Gastrocnemius medialis (tissue), 4 donors: ENCODE measurements around the gene MAP3K4. TPM values are rescaled to one million over a fixed set of nuclear protein-coding genes. Genes with fewer than 3 reads are reported as not detected.

ENCODE experiments used
- ATAC-seq, 2 donors: fragments of 150-250 bp; one replicate each; pipeline ENCODE4 v1.9.1; 2016
- DNase-seq, 2 donors: peaks; one replicate each; pipeline ENCODE4 v3.0.0-alpha.2; 2019
- H3K27ac ChIP-seq, 4 donors: fragments of 200-600 bp; sonication (generic); 1 replicate in 1 of 4; 2 replicates in 3 of 4; pipeline ENCODE4 v1.5.1; 2016 to 2018; ENCODE audit warnings: mild to moderate bottlenecking in 2 of 4, moderate library complexity in 1 of 4
- H3K27me3 ChIP-seq, 3 donors: fragments of 200-600 bp; sonication (generic) in 2 of 3; 1 replicate in 1 of 3; 2 replicates in 2 of 3; pipeline versions ENCODE4 v1.5.1 to v1.6.0; 2016 to 2019; ENCODE audit warnings: mild to moderate bottlenecking in 1 of 3, moderate library complexity in 1 of 3
- H3K36me3 ChIP-seq, 2 donors: fragments of 200-600 bp; sonication (generic) in 1 of 2; one replicate each; pipeline ENCODE4 v1.5.1; 2017 to 2018
- H3K4me1 ChIP-seq, 2 donors: fragments of 200-600 bp; sonication (generic) in 1 of 2; one replicate each; pipeline ENCODE4 v1.5.1; 2016 to 2017; ENCODE audit warnings: mild to moderate bottlenecking in 2 of 2
- H3K4me3 ChIP-seq, 4 donors: fragments of 200-600 bp; sonication (generic) in 3 of 4; 1 replicate in 1 of 4; 2 replicates in 3 of 4; pipeline ENCODE4 v1.5.1; 2016 to 2019; ENCODE audit warnings: mild to moderate bottlenecking in 2 of 4
- H3K9me3 ChIP-seq, 3 donors: fragments of 200-600 bp; sonication (generic) in 2 of 3; 1 replicate in 1 of 3; 2 replicates in 2 of 3; pipeline ENCODE4 v1.5.1; 2016 to 2019
- POLR2A ChIP-seq, 2 donors: fragments of 450-650 bp; IDR thresholded peaks; one replicate each; pipeline ENCODE4 v1.6.1; 2017; ENCODE audit warnings: antibody characterized with exemption in 2 of 2, mild to moderate bottlenecking in 2 of 2, moderate library complexity in 2 of 2
- in situ Hi-C, 4 donors: fragments of 200-750 bp; cut with MboI; loops; one replicate each; pipeline versions ENCODE4 v1.15.0 to v1.8.0; 2017; ENCODE audit warnings: low sequenced_read_pairs in 4 of 4
- intact Hi-C: fragments of 100-400 bp; cut with DNase I; formaldehyde crosslinking; loops from one replicate; pipeline ENCODE4 v1.15.1; 2023; ENCODE audit warnings: low total_unique reads
- total RNA-seq, 4 donors: library from RNA; depleted of rRNA; stranded (reverse); fragments of >200 nt; gene quantifications; one replicate each; pipeline versions ENCODE4 v1.1.0 to v1.2.3, GENCODE V29; 2016
- TF ChIP-seq, protein P1 (sequence below), 5 experiments: fragments of 450-650 bp in 3 of 5; fragments of 200-600 bp in 2 of 5; sonication (generic) in 2 of 5; IDR thresholded peaks in 4 of 5; conservative IDR thresholded peaks in 1 of 5; 1 replicate in 4 of 5; 2 replicates in 1 of 5; pipeline ENCODE4 v1.5.1; 2016 to 2019; ENCODE audit warnings: antibody characterized with exemption in 5 of 5, mild to moderate bottlenecking in 3 of 5, moderate library complexity in 3 of 5

Gene MAP3K4
- total RNA-seq, 4 donors from 2014 or later, result 17.4 to 28.1 (median 23.6) TPM

GRCh38 chr6:160999516-160999915 is 7.9 kb downstream of the MAP3K4 start:
- in situ Hi-C loops (no loop called here), intact Hi-C loops (no loop called here)
- TF ChIP-seq POLR2A (IDR thresholded peaks at IDR 0.05), result no peak
- TF ChIP-seq, protein P1, sequence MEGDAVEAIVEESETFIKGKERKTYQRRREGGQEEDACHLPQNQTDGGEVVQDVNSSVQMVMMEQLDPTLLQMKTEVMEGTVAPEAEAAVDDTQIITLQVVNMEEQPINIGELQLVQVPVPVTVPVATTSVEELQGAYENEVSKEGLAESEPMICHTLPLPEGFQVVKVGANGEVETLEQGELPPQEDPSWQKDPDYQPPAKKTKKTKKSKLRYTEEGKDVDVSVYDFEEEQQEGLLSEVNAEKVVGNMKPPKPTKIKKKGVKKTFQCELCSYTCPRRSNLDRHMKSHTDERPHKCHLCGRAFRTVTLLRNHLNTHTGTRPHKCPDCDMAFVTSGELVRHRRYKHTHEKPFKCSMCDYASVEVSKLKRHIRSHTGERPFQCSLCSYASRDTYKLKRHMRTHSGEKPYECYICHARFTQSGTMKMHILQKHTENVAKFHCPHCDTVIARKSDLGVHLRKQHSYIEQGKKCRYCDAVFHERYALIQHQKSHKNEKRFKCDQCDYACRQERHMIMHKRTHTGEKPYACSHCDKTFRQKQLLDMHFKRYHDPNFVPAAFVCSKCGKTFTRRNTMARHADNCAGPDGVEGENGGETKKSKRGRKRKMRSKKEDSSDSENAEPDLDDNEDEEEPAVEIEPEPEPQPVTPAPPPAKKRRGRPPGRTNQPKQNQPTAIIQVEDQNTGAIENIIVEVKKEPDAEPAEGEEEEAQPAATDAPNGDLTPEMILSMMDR (IDR thresholded peaks at IDR 0.05 in 4 of 5, conservative IDR thresholded peaks at IDR 0.05 in 1 of 5), result no peak
- H3K27ac ChIP-seq, result no peak overlapping the region
- no peak for ATAC-seq
- H3K4me3 ChIP-seq, result no peak overlapping the region
- no peaks in the 10 kb centered on the region for H3K27me3 ChIP-seq
- no peaks in the 10 kb centered on the region for H3K36me3 ChIP-seq
- H3K4me1 ChIP-seq, result peaks cover 31 to 37% of the 10 kb centered on the region in 2 donors
- no peak for DNase-seq
- H3K9me3 ChIP-seq, result no peaks in the 10 kb centered on the region

- Histone ChIP-seq H3K27me3 (no peaks in the 10 kb centered on the region), H3K9me3 (no peaks in the 10 kb centered on the region), H3K27ac (no peak overlapping the region), H3K4me1 (peaks cover 25 to 29% of the 10 kb centered on the region in 2 donors), H3K36me3 (no peaks in the 10 kb centered on the region), H3K4me3 (no peak overlapping the region)
- ATAC-seq (no peak), DNase-seq (no peak)
- intact Hi-C loops (no loop called here), in situ Hi-C loops (no loop called here)
- TF ChIP-seq POLR2A (IDR thresholded peaks at IDR 0.05), result no peak
These were observed 9.1 kb downstream of the MAP3K4 start for GRCh38 chr6:161000632-161001031.

GRCh38 chr6:161001421-161001820 is 9.9 kb downstream of the MAP3K4 start:
- in situ Hi-C loops, result no loop called here
- Histone ChIP-seq H3K36me3 (no peaks in the 10 kb centered on the region), H3K9me3 (no peaks in the 10 kb centered on the region), H3K27ac (no peak overlapping the region), H3K4me3 (peak overlapping the region in 1 of 4 donors; percentile 3), H3K4me1 (peaks cover 21 to 23% of the 10 kb centered on the region in 2 donors), H3K27me3 (no peaks in the 10 kb centered on the region)
- TF ChIP-seq POLR2A (IDR thresholded peaks at IDR 0.05), result no peak
- TF ChIP-seq, protein P1 (IDR thresholded peaks at IDR 0.05 in 4 of 5, conservative IDR thresholded peaks at IDR 0.05 in 1 of 5), result no peak
- ATAC-seq (peak in 1 of 2 donors; percentile 46), DNase-seq (no peak)
- intact Hi-C loops, result no loop called here

DNA sequence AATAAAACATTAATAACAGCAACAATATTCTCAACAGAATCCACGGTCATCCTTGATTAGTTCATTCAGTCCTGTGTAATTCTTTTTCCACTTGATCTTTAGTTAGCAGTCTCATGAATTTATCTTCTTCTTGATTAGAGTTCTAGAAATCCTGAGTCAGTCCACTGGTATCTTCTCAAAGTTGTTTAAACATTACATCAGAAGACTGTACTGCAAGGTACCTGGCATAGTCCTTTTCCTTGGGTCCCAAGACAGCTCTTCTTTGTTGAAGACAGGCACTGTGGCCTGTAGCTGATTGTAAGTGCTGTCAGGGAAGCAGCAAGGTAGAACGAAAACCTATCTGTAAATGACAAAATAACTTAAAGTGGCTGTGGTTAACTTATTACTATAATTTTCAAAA is 11.8 kb downstream of the MAP3K4 start:
- Histone ChIP-seq H3K4me3 (no peak overlapping the region), H3K4me1 (peaks cover 17 to 20% of the 10 kb centered on the region in 2 donors), H3K9me3 (no peaks in the 10 kb centered on the region), H3K27ac (no peak overlapping the region), H3K27me3 (no peaks in the 10 kb centered on the region), H3K36me3 (no peaks in the 10 kb centered on the region)
- TF ChIP-seq, protein P1 (IDR thresholded peaks at IDR 0.05 in 4 of 5, conservative IDR thresholded peaks at IDR 0.05 in 1 of 5), result no peak
- no peak for TF ChIP-seq POLR2A (IDR thresholded peaks at IDR 0.05)
- intact Hi-C loops (no loop called here), in situ Hi-C loops (no loop called here)
- no peak for ATAC-seq
- DNase-seq, result no peak

DNA sequence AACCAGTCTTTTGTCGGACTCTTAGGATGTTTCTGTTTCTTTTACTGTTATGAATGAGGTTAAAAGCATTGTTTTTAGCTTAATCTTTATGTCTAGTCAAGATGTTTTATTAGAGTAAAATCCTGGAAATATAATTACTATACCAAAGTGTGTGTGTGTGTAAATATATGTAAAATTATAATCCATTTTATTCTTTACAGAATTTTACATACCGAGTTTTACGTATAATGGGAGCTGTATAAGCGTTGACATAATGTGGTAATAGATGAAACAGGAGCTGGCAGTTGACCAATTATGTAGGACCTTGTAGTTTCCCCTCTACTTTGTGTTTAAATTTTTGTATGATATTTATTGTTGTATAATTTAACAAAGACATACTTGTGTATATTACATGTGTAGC is 16.7 kb downstream of the MAP3K4 start:
- Histone ChIP-seq H3K36me3 (no peaks in the 10 kb centered on the region), H3K27me3 (no peaks in the 10 kb centered on the region), H3K9me3 (no peaks in the 10 kb centered on the region), H3K4me3 (no peak overlapping the region), H3K27ac (no peak overlapping the region), H3K4me1 (peaks cover 26 to 32% of the 10 kb centered on the region in 2 donors)
- ATAC-seq (no peak), DNase-seq (no peak)
- TF ChIP-seq POLR2A (IDR thresholded peaks at IDR 0.05), result no peak
- TF ChIP-seq, protein P1 (IDR thresholded peaks at IDR 0.05 in 4 of 5, conservative IDR thresholded peaks at IDR 0.05 in 1 of 5), result no peak
- intact Hi-C loops, result no loop called here
- in situ Hi-C loops, result no loop called here
